ENCODE measurements around the gene PLXDC2.

The PLXDC2 gene

GRCh38 chr10:19876570-19876969, 60.3 kb downstream of the PLXDC2 start:
- no peak for ATAC-seq (ENCODE audit: insufficient read depth, low read depth)
- Histone ChIP-seq H3K27me3 (ENCODE audit: insufficient read depth, low read length, poor library complexity) (no peaks in the 10 kb centered on the region), H3K4me2 (ENCODE audit: insufficient read depth, low read length) (no peak overlapping the region), H3K4me3 (ENCODE audit: low read depth in 1 of 2, low read length in 2 of 2) (no peak overlapping the region), H4K20me1 (ENCODE audit: insufficient read depth, low read length) (no peaks in the 10 kb centered on the region), H3K9me3 (ENCODE audit: insufficient read depth, low read length, severe bottlenecking) (no peaks in the 10 kb centered on the region), H3K9ac (ENCODE audit: low read depth, low read length) (no peak overlapping the region), H3K27ac (ENCODE audit: low read length) (no peak overlapping the region), H2AFZ (ENCODE audit: low read depth, low read length) (no peak overlapping the region), H3K4me1 (ENCODE audit: insufficient read depth, low read length) (no peaks in the 10 kb centered on the region), H3K79me2 (ENCODE audit: insufficient read depth, low read length) (no peaks in the 10 kb centered on the region), H3K36me3 (ENCODE audit: insufficient read depth, low read length) (no peaks in the 10 kb centered on the region)
- TF ChIP-seq EZH2 (IDR thresholded peaks at IDR 0.05; ENCODE audit: borderline replicate concordance, low read depth, low read length, severe bottlenecking) (no peak), CTCF (IDR thresholded peaks at IDR 0.05; ENCODE audit: borderline replicate concordance, extremely low read depth, low read length, poor library complexity, severe bottlenecking) (no peak)
- DNase-seq: no peak

- H3K9me3 ChIP-seq (ENCODE audit: insufficient read depth, low read length, severe bottlenecking): no peaks in the 10 kb centered on the region
- no peak overlapping the region for H3K4me2 ChIP-seq (ENCODE audit: insufficient read depth, low read length)
- H3K27me3 ChIP-seq (ENCODE audit: insufficient read depth, low read length, poor library complexity): no peaks in the 10 kb centered on the region
- no peaks in the 10 kb centered on the region for H3K4me1 ChIP-seq (ENCODE audit: insufficient read depth, low read length)
- no peak overlapping the region for H3K27ac ChIP-seq (ENCODE audit: low read length)
- H3K79me2 ChIP-seq (ENCODE audit: insufficient read depth, low read length): no peaks in the 10 kb centered on the region
- no peaks in the 10 kb centered on the region for H3K36me3 ChIP-seq (ENCODE audit: insufficient read depth, low read length)
- H3K4me3 ChIP-seq (ENCODE audit: low read depth in 1 of 2, low read length in 2 of 2): no peak overlapping the region
- H3K9ac ChIP-seq (ENCODE audit: low read depth, low read length): no peak overlapping the region
- no peaks in the 10 kb centered on the region for H4K20me1 ChIP-seq (ENCODE audit: insufficient read depth, low read length)
- H2AFZ ChIP-seq (ENCODE audit: low read depth, low read length): no peak overlapping the region
- DNase-seq: no peak
- no peak for ATAC-seq (ENCODE audit: insufficient read depth, low read depth)
- TF ChIP-seq CTCF (IDR thresholded peaks at IDR 0.05; ENCODE audit: borderline replicate concordance, extremely low read depth, low read length, poor library complexity, severe bottlenecking) (no peak), EZH2 (IDR thresholded peaks at IDR 0.05; ENCODE audit: borderline replicate concordance, low read depth, low read length, severe bottlenecking) (no peak)
Measured at GRCh38 chr10:19877466-19878255, 61.4 kb downstream of the PLXDC2 start.

- ATAC-seq (ENCODE audit: insufficient read depth, low read depth) (no peak), DNase-seq (no peak)
- Histone ChIP-seq H3K4me3 (ENCODE audit: low read depth in 1 of 2, low read length in 2 of 2) (no peak overlapping the region), H3K27me3 (ENCODE audit: insufficient read depth, low read length, poor library complexity) (no peaks in the 10 kb centered on the region), H4K20me1 (ENCODE audit: insufficient read depth, low read length) (no peaks in the 10 kb centered on the region), H3K4me2 (ENCODE audit: insufficient read depth, low read length) (no peak overlapping the region), H3K36me3 (ENCODE audit: insufficient read depth, low read length) (no peaks in the 10 kb centered on the region), H3K4me1 (ENCODE audit: insufficient read depth, low read length) (no peaks in the 10 kb centered on the region), H3K9ac (ENCODE audit: low read depth, low read length) (no peak overlapping the region), H3K9me3 (ENCODE audit: insufficient read depth, low read length, severe bottlenecking) (no peaks in the 10 kb centered on the region), H2AFZ (ENCODE audit: low read depth, low read length) (no peak overlapping the region), H3K27ac (ENCODE audit: low read length) (no peak overlapping the region), H3K79me2 (ENCODE audit: insufficient read depth, low read length) (no peaks in the 10 kb centered on the region)
- no peak for TF ChIP-seq CTCF (IDR thresholded peaks at IDR 0.05; ENCODE audit: borderline replicate concordance, extremely low read depth, low read length, poor library complexity, severe bottlenecking)
- no peak for TF ChIP-seq EZH2 (IDR thresholded peaks at IDR 0.05; ENCODE audit: borderline replicate concordance, low read depth, low read length, severe bottlenecking)
Measured at GRCh38 chr10:19882621-19883020, 66.4 kb downstream of the PLXDC2 start.

Data from DND-41 (cell line).